ENCODE measurements around the gene PIGS.
"Not testable (repeated sequence)": the region's sequence is repeated elsewhere in the genome, so short reads cannot be mapped to it uniquely, and the experiment has no call there.

Gene PIGS

GRCh38 chr17:28529013-28529400, 42.3 kb downstream of the PIGS start:
- DNase-seq (ENCODE audit: low read depth): no peak

GRCh38 chr17:28528327-28529012, 42.9 kb downstream of the PIGS start:
- DNase-seq (ENCODE audit: low read depth): no peak

- DNase-seq (ENCODE audit: low read depth): no peak
Observed at GRCh38 chr17:28527859-28528258, 43.5 kb downstream of the PIGS start.

- no peak for DNase-seq (ENCODE audit: low read depth)
Observed at GRCh38 chr17:28527181-28527681, 44.1 kb downstream of the PIGS start.

GRCh38 chr17:28526381-28526780, 44.9 kb downstream of the PIGS start:
- DNase-seq (ENCODE audit: low read depth): no peak

- no peak for DNase-seq (ENCODE audit: low read depth)
Observed at GRCh38 chr17:28524476-28525424, 46.6 kb downstream of the PIGS start.

- no peak for DNase-seq (ENCODE audit: low read depth)
Observed at GRCh38 chr17:28523876-28524275, 47.4 kb downstream of the PIGS start.

- no peak for DNase-seq (ENCODE audit: low read depth)
Observed at GRCh38 chr17:28523186-28523585, 48.1 kb downstream of the PIGS start.

- not testable (repeated sequence) for DNase-seq (ENCODE audit: low read depth)
Observed at GRCh38 chr17:28522281-28522680, 49.0 kb downstream of the PIGS start.

- DNase-seq (ENCODE audit: low read depth): no peak
Observed at GRCh38 chr17:28521311-28522085, 49.8 kb downstream of the PIGS start.

GRCh38 chr17:28520687-28521086, 50.6 kb downstream of the PIGS start:
- DNase-seq (ENCODE audit: low read depth): no peak

GRCh38 chr17:28519236-28519635, 52.1 kb downstream of the PIGS start:
- DNase-seq (ENCODE audit: low read depth): no peak

- DNase-seq (ENCODE audit: low read depth): no peak
Observed at GRCh38 chr17:28518578-28518977, 52.7 kb downstream of the PIGS start.

- DNase-seq (ENCODE audit: low read depth): no peak
Observed at GRCh38 chr17:28518132-28518531, 53.2 kb downstream of the PIGS start.

- DNase-seq (ENCODE audit: low read depth): no peak
Observed at GRCh38 chr17:28515518-28515917, 55.8 kb downstream of the PIGS start.

- DNase-seq (ENCODE audit: low read depth): no peak
Observed at GRCh38 chr17:28514561-28515002, 56.7 kb downstream of the PIGS start.

GRCh38 chr17:28513476-28513875, 57.8 kb downstream of the PIGS start:
- DNase-seq (ENCODE audit: low read depth): no peak

GRCh38 chr17:28511858-28512461, 59.4 kb downstream of the PIGS start:
- no peak for DNase-seq (ENCODE audit: low read depth)

- DNase-seq (ENCODE audit: low read depth): no peak
Observed at GRCh38 chr17:28509789-28510188, 61.5 kb downstream of the PIGS start.

- DNase-seq (ENCODE audit: low read depth): no peak
Observed at GRCh38 chr17:28508211-28508724, 63.1 kb downstream of the PIGS start.

- DNase-seq (ENCODE audit: low read depth): no peak
Observed at GRCh38 chr17:28507567-28508203, 63.6 kb downstream of the PIGS start.
